Nephron (organoid): Measurements from ENCODE around the gene TSPYL6.

Experiments used
- H3K27ac Mint-ChIP-seq, 3 experiments: 2 replicates each; pipeline ENCODE4 v1.8.0; 2020; ENCODE audit warnings: mixed read lengths in 3 of 3, mild to moderate bottlenecking in 2 of 3, moderate library complexity in 1 of 3
- H3K27me3 Mint-ChIP-seq: 2 replicates; pipeline ENCODE4 v1.8.0; 2021; ENCODE audit warnings: low read depth, mild to moderate bottlenecking, moderate library complexity, mixed read lengths
- H3K36me3 Mint-ChIP-seq: 2 replicates; pipeline ENCODE4 v1.8.0; 2020; ENCODE audit warnings: low read depth, mixed read lengths
- H3K4me1 Mint-ChIP-seq: 2 replicates; pipeline ENCODE4 v1.8.0; 2020; ENCODE audit warnings: mixed read lengths
- H3K4me3 Mint-ChIP-seq, 3 experiments: 2 replicates each; pipeline ENCODE4 v1.8.0; 2020; ENCODE audit warnings: mild to moderate bottlenecking in 3 of 3, mixed read lengths in 3 of 3, moderate library complexity in 2 of 3
- H3K9me3 Mint-ChIP-seq: 2 replicates; pipeline ENCODE4 v1.8.0; 2020; ENCODE audit warnings: mixed read lengths
- CTCF ChIP-seq, 3 experiments: fragments of 200-600 bp; sonication (generic); IDR thresholded peaks; one replicate each; pipeline ENCODE4 v1.5.0; 2021; ENCODE audit warnings: antibody characterized with exemption in 3 of 3; ENCODE audit not compliant: unreplicated experiment in 3 of 3

The TSPYL6 gene

DNA sequence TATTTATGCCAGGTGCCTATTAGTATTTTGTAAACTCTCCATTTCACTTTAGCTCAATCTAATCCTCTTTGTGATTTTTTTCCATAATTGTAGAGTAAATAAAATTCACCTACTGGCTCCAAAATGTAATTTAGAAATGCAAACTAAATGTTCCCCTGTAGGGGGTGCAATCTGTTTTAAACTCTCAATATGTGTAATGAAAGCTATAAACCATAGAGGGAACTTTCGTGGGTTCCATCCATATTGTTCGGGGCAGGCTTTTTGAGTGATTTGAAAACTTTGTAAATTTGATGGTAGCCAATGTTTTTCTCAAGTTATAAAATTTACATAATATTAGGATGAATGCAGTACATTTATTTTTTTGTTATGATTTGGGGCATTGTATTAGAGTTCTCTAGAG, 49.4 kb downstream of the TSPYL6 start:
- Mint-ChIP-seq H3K9me3 (no peaks in the 10 kb centered on the region), H3K4me3 (no peak overlapping the region), H3K27ac (peak overlapping the region; percentile 78 to 93 (median 90)), H3K36me3 (no peaks in the 10 kb centered on the region), H3K4me1 (peaks cover 25% of the 10 kb centered on the region), H3K27me3 (no peaks in the 10 kb centered on the region)
- peak; percentile 48 to 57 (median 49) for TF ChIP-seq CTCF (IDR thresholded peaks at IDR 0.05; ENCODE audit: unreplicated experiment in 3 of 3)

DNA sequence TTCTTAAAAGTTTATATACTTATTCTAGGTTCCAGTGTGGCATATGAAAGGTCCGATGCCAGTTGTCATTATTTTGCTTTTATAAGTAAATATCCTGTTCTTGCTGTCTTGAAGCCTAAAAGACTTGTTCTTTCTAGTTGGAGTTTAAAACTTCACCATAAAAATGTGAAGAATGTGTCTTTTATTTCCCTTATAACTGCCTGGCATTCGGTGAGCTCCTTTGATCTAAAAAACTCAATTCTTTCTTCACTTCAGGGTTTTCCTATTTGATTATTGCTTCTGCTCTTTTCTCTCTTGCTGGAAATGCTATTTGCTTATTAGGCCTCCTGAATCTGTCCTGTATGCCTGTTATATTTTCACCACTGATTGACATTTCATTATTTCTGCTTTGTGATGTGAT, 51.6 kb downstream of the TSPYL6 start:
- TF ChIP-seq CTCF (IDR thresholded peaks at IDR 0.05; ENCODE audit: unreplicated experiment in 3 of 3): no peak
- H3K4me1 Mint-ChIP-seq: peaks cover 25% of the 10 kb centered on the region
- H3K9me3 Mint-ChIP-seq: no peaks in the 10 kb centered on the region
- H3K4me3 Mint-ChIP-seq: no peak overlapping the region
- H3K36me3 Mint-ChIP-seq: no peaks in the 10 kb centered on the region
- no peak overlapping the region for H3K27ac Mint-ChIP-seq
- no peaks in the 10 kb centered on the region for H3K27me3 Mint-ChIP-seq
